PC-3 (cell line): ENCODE data around the gene NDUFC2. TPM values are rescaled to one million over a fixed set of nuclear protein-coding genes. Genes with fewer than 3 reads are reported as not detected.
"Not testable (repeated sequence)": the region's sequence is repeated elsewhere in the genome, so short reads cannot be mapped to it uniquely, and the experiment has no call there.

Experiments used
- ATAC-seq: fragments of 200-7000 bp; cut with Tn5 transposase; 2 replicates; pipeline ENCODE4 v1.9.1; 2020; ENCODE audit warnings: mild to moderate bottlenecking, moderate library complexity
- BruUV-seq: library from RNA; stranded (reverse); fragments of 400-500 nt; replicated peaks from 2 replicates; lab custom pipeline; 2021; lab: Mats Ljungman, UMichigan
- CTCF ChIA-PET: fragments of 300-600 bp; sonication (Branson Sonifier 250); formaldehyde crosslinking; loops from one replicate; lab custom pipeline; 2022; ENCODE audit warnings: antibody characterized with exemption; lab: Charles Lee
- POLR2A ChIA-PET: fragments of 300-600 bp; sonication (Branson Sonifier 250); formaldehyde crosslinking; loops from one replicate; lab custom pipeline; 2022; ENCODE audit warnings: antibody characterized with exemption; ENCODE audit not compliant: unreplicated experiment; lab: Charles Lee
- DNase-seq: peaks from one replicate; pipeline ENCODE4 v3.0.0-alpha.2; 2015
- H2AFZ ChIP-seq: fragments of 300-600 bp; sonication (generic); 2 replicates; pipeline ENCODE4 v1.6.0; 2016; ENCODE audit warnings: antibody characterized with exemption, low read length
- H3F3A ChIP-seq: fragments of 300-600 bp; sonication (generic); one replicate; pipeline ENCODE4 v1.6.0; 2017; ENCODE audit warnings: antibody characterized with exemption, low read length, control low read depth, mild to moderate bottlenecking; ENCODE audit not compliant: unreplicated experiment
- H3K27ac ChIP-seq: fragments of 300-600 bp; sonication (generic); 2 replicates; pipeline ENCODE4 v1.5.1; 2016; ENCODE audit warnings: mild to moderate bottlenecking, low read length
- H3K27me3 ChIP-seq: fragments of 300-600 bp; sonication (generic); 2 replicates; pipeline ENCODE4 v1.6.1; 2016; ENCODE audit warnings: low read length, mixed read lengths
- H3K36me3 ChIP-seq: fragments of 300-600 bp; sonication (generic); 2 replicates; pipeline ENCODE4 v1.6.1; 2016; ENCODE audit warnings: low read depth, mixed run types, low read length, mixed read lengths
- H3K4me1 ChIP-seq: fragments of 300-600 bp; sonication (generic); 2 replicates; pipeline ENCODE4 v1.5.1; 2016; ENCODE audit warnings: low read length; ENCODE audit not compliant: insufficient read depth
- H3K4me2 ChIP-seq: fragments of 300-600 bp; sonication (generic); 2 replicates; pipeline ENCODE4 v1.6.0; 2016; ENCODE audit warnings: low read length
- H3K4me3 ChIP-seq: fragments of 300-600 bp; sonication (generic); 2 replicates; pipeline ENCODE4 v1.5.1; 2016; ENCODE audit warnings: mild to moderate bottlenecking, low read length, mixed read lengths
- H3K79me2 ChIP-seq: fragments of 300-600 bp; sonication (generic); 2 replicates; pipeline ENCODE4 v1.6.1; 2017; ENCODE audit warnings: low read length, mixed read lengths
- H3K9ac ChIP-seq: fragments of 300-600 bp; sonication (generic); 2 replicates; pipeline ENCODE4 v1.6.0; 2016; ENCODE audit warnings: mild to moderate bottlenecking, low read length
- H3K9me2 ChIP-seq: fragments of 300-600 bp; sonication (generic); replicated peaks from 2 replicates; pipeline ENCODE4 v1.6.1; 2016; ENCODE audit warnings: mixed run types, low read length, mixed read lengths
- H3K9me3 ChIP-seq: fragments of 300-600 bp; sonication (generic); 2 replicates; pipeline ENCODE4 v1.6.1; 2016; ENCODE audit warnings: low read length, mixed read lengths
- H4K20me1 ChIP-seq: fragments of 300-600 bp; sonication (generic); 2 replicates; pipeline ENCODE4 v1.6.1; 2016; ENCODE audit warnings: low read length, mixed read lengths
- CTCF ChIP-seq: fragments of 300-600 bp; sonication (generic); conservative IDR thresholded peaks from 2 replicates; pipeline ENCODE4 v1.5.1; 2017; ENCODE audit warnings: antibody characterized with exemption, low read depth, mild to moderate bottlenecking, low read length
- EZH2 ChIP-seq: fragments of 300-600 bp; sonication (generic); IDR thresholded peaks from one replicate; pipeline ENCODE4 v1.6.1; 2017; ENCODE audit warnings: antibody characterized with exemption, mild to moderate bottlenecking, low read length; ENCODE audit not compliant: unreplicated experiment
- EZH2phosphoT487 ChIP-seq: fragments of 300-600 bp; sonication (generic); IDR thresholded peaks from 2 replicates; pipeline ENCODE4 v1.6.1; 2018; ENCODE audit warnings: mild to moderate bottlenecking, antibody characterized with exemption, low read length, borderline replicate concordance
- intact Hi-C: fragments of 100-400 bp; cut with micrococcal nuclease; formaldehyde crosslinking; loops from 2 replicates; pipeline ENCODE4 v1.9.0; 2023
- total RNA-seq: library from RNA; depleted of rRNA; stranded (reverse); fragments of >200 nt; gene quantifications from 2 replicates; pipeline ENCODE4 v1.2.3, GENCODE V29; 2014

The NDUFC2 gene
- total RNA-seq, 1 experiment from 2014 or later, result 304 TPM

- BruUV-seq, result no TSS peak
- H3K79me2 ChIP-seq, result no peaks in the 10 kb centered on the region
- no peak overlapping the region for H3K27ac ChIP-seq
- H3K4me3 ChIP-seq, result no peak overlapping the region
- H3F3A ChIP-seq, result no peaks in the 10 kb centered on the region
- no peak overlapping the region for H2AFZ ChIP-seq
- POLR2A ChIA-PET, result no interaction called here
- TF ChIP-seq CTCF (no peak), EZH2 (no peak), EZH2phosphoT487 (no peak)
- CTCF ChIA-PET, result interaction anchor here (1.4 kb wide), 1 partner anchor 45 kb away, joined by 5 read pairs; no protein-coding TSS in a partner anchor
- H3K9me2 ChIP-seq, result no peaks in the 10 kb centered on the region
- DNase-seq (no peak), ATAC-seq (no peak)
- H3K9ac ChIP-seq, result no peak overlapping the region
- H3K4me2 ChIP-seq, result no peak overlapping the region
- H3K27me3 ChIP-seq, result no peaks in the 10 kb centered on the region
- H3K4me1 ChIP-seq, result peaks cover 22% of the 10 kb centered on the region
- no peaks in the 10 kb centered on the region for H3K36me3 ChIP-seq
- intact Hi-C loops, result no loop called here
- H3K9me3 ChIP-seq, result no peaks in the 10 kb centered on the region
- no peaks in the 10 kb centered on the region for H4K20me1 ChIP-seq
These were observed 35.0 kb downstream of the NDUFC2 start for GRCh38 chr11:78044706-78045105.

GRCh38 chr11:78041843-78042440, 37.7 kb downstream of the NDUFC2 start:
- H3K9me2 ChIP-seq, result no peaks in the 10 kb centered on the region
- ATAC-seq (no peak), DNase-seq (no peak)
- H3K9ac ChIP-seq, result no peak overlapping the region
- no peaks in the 10 kb centered on the region for H3K9me3 ChIP-seq
- H3K4me2 ChIP-seq, result no peak overlapping the region
- CTCF ChIA-PET, result no interaction called here
- H3K36me3 ChIP-seq, result no peaks in the 10 kb centered on the region
- H2AFZ ChIP-seq, result no peak overlapping the region
- H3K27ac ChIP-seq, result no peak overlapping the region
- peaks cover 31% of the 10 kb centered on the region for H3K4me1 ChIP-seq
- TF ChIP-seq CTCF (no peak), EZH2 (no peak), EZH2phosphoT487 (no peak)
- H4K20me1 ChIP-seq, result no peaks in the 10 kb centered on the region
- no TSS peak for BruUV-seq
- intact Hi-C loops, result no loop called here
- H3K27me3 ChIP-seq, result no peaks in the 10 kb centered on the region
- no peaks in the 10 kb centered on the region for H3K79me2 ChIP-seq
- POLR2A ChIA-PET, result no interaction called here
- no peaks in the 10 kb centered on the region for H3F3A ChIP-seq
- no peak overlapping the region for H3K4me3 ChIP-seq

- intact Hi-C loops, DNase-seq, H3K9me3 ChIP-seq, H3K4me3 ChIP-seq, H3K27me3 ChIP-seq, POLR2A ChIA-PET, H4K20me1 ChIP-seq, H3K36me3 ChIP-seq, BruUV-seq, H3K79me2 ChIP-seq, ATAC-seq, H2AFZ ChIP-seq, CTCF ChIA-PET, H3K4me2 ChIP-seq, H3F3A ChIP-seq, H3K27ac ChIP-seq, H3K9ac ChIP-seq, H3K9me2 ChIP-seq: not testable (repeated sequence)
- H3K4me1 ChIP-seq, result peaks cover 35% of the 10 kb centered on the region
These were observed 38.3 kb downstream of the NDUFC2 start for GRCh38 chr11:78041380-78041719.
